Muscle of leg (tissue), 11 donors: ENCODE measurements around the gene PACS1. TPM values are rescaled to one million over a fixed set of nuclear protein-coding genes. Genes with fewer than 3 reads are reported as not detected.

Source experiments
- DNase-seq: peaks from one replicate; pipeline ENCODE4 v3.0.0; 2013
- H3K27ac ChIP-seq: one replicate; pipeline ENCODE4 v1.5.1; 2013; ENCODE audit warnings: mild to moderate bottlenecking, low read length, control low read depth
- H3K27me3 ChIP-seq: one replicate; pipeline ENCODE4 v1.6.1; 2013; ENCODE audit warnings: low read length; ENCODE audit not compliant: control insufficient read depth, insufficient read depth
- H3K36me3 ChIP-seq: one replicate; pipeline ENCODE4 v1.6.1; 2013; ENCODE audit warnings: low read length; ENCODE audit not compliant: control insufficient read depth, insufficient read depth
- H3K4me1 ChIP-seq: one replicate; pipeline ENCODE4 v1.6.1; 2013; ENCODE audit warnings: low read length; ENCODE audit not compliant: control insufficient read depth, insufficient read depth
- H3K4me3 ChIP-seq: one replicate; pipeline ENCODE4 v1.5.1; 2013; ENCODE audit warnings: low read length, control low read depth
- H3K9me3 ChIP-seq: replicated peaks from 2 replicates; pipeline ENCODE4 v1.6.1; 2013; ENCODE audit warnings: low read depth, low read length; ENCODE audit not compliant: control insufficient read depth
- WGBS: methylation state at CpG from one replicate; pipeline ENCODE4 v1.1.5; 2013; ENCODE audit warnings: missing lambda C conversion rate; ENCODE audit not compliant: insufficient coverage; 5-methylcytosine and 5-hydroxymethylcytosine counted together
- polyA plus RNA-seq, 8 donors: library from polyadenylated mRNA; unstranded; fragments of 120-200 nt; gene quantifications; one replicate each; pipeline versions ENCODE4 v1.2.1 to v1.2.3, GENCODE V29; 2013; ENCODE audit warnings: inconsistent platforms in 1 of 8, low replicate concordance in 1 of 8; ENCODE audit not compliant: insufficient read length in 8 of 8, insufficient read depth in 1 of 8
- total RNA-seq: library from RNA; stranded (reverse); fragments of 120-200 nt; gene quantifications from one replicate; pipeline ENCODE4 v1.2.4, GENCODE V29; 2013

PACS1 gene
- total and polyA plus RNA-seq, 9 donors = 13.2 to 41.3 (median 30.9) TPM

- no peak for DNase-seq
- no peaks in the 10 kb centered on the region for H3K9me3 ChIP-seq
- WGBS = no CpG with 5 or more reads among the region's 3 CpGs
- no peak overlapping the region for H3K27ac ChIP-seq
- no peaks in the 10 kb centered on the region for H3K27me3 ChIP-seq
- H3K4me1 ChIP-seq = peaks cover 3% of the 10 kb centered on the region
- no peak overlapping the region for H3K4me3 ChIP-seq
- no peaks in the 10 kb centered on the region for H3K36me3 ChIP-seq
These were observed 48.8 kb downstream of the PACS1 start for GRCh38 chr11:66118847-66119246.

- peaks cover 3% of the 10 kb centered on the region for H3K4me1 ChIP-seq
- H3K27me3 ChIP-seq = no peaks in the 10 kb centered on the region
- H3K36me3 ChIP-seq = no peaks in the 10 kb centered on the region
- H3K4me3 ChIP-seq = no peak overlapping the region
- DNase-seq = no peak
- WGBS = 19% methylated on average over 3 of the region's 5 CpGs
- no peaks in the 10 kb centered on the region for H3K9me3 ChIP-seq
- H3K27ac ChIP-seq = no peak overlapping the region
These were observed 49.5 kb downstream of the PACS1 start for GRCh38 chr11:66119348-66120133.

- DNase-seq = no peak
- H3K9me3 ChIP-seq = no peaks in the 10 kb centered on the region
- H3K36me3 ChIP-seq = no peaks in the 10 kb centered on the region
- no peaks in the 10 kb centered on the region for H3K27me3 ChIP-seq
- H3K27ac ChIP-seq = no peak overlapping the region
- no peak overlapping the region for H3K4me3 ChIP-seq
- 67% methylated on average over 1 of the region's 2 CpGs for WGBS
- peaks cover 4% of the 10 kb centered on the region for H3K4me1 ChIP-seq
These were observed 51.4 kb downstream of the PACS1 start for GRCh38 chr11:66121466-66121865.

- Histone ChIP-seq H3K4me3 (no peak overlapping the region), H3K4me1 (peaks cover 14% of the 10 kb centered on the region), H3K36me3 (no peaks in the 10 kb centered on the region), H3K27me3 (no peaks in the 10 kb centered on the region), H3K27ac (no peak overlapping the region), H3K9me3 (no peaks in the 10 kb centered on the region)
- no peak for DNase-seq
- WGBS = 92% methylated on average over 6 of the region's 6 CpGs
These were observed 53.8 kb downstream of the PACS1 start for GRCh38 chr11:66123902-66124301.

GRCh38 chr11:66124564-66124963 lies 54.5 kb downstream of the PACS1 start:
- Histone ChIP-seq H3K27me3 (no peaks in the 10 kb centered on the region), H3K27ac (no peak overlapping the region), H3K4me1 (peaks cover 14% of the 10 kb centered on the region), H3K36me3 (no peaks in the 10 kb centered on the region), H3K4me3 (no peak overlapping the region), H3K9me3 (no peaks in the 10 kb centered on the region)
- WGBS = no CpG with 5 or more reads among the region's 3 CpGs
- DNase-seq = no peak

- peaks cover 11% of the 10 kb centered on the region for H3K4me1 ChIP-seq
- H3K4me3 ChIP-seq = no peak overlapping the region
- H3K27me3 ChIP-seq = no peaks in the 10 kb centered on the region
- peak; percentile 23 for DNase-seq
- 71% methylated on average over 2 of the region's 3 CpGs for whole genome bisulfite sequencing
- H3K27ac ChIP-seq = peak overlapping the region; percentile 91
- no peaks in the 10 kb centered on the region for H3K9me3 ChIP-seq
- no peaks in the 10 kb centered on the region for H3K36me3 ChIP-seq
These were observed 56.0 kb downstream of the PACS1 start for GRCh38 chr11:66126064-66126463.

- H3K9me3 ChIP-seq = no peaks in the 10 kb centered on the region
- no peaks in the 10 kb centered on the region for H3K27me3 ChIP-seq
- H3K27ac ChIP-seq = peak overlapping the region; percentile 91
- WGBS = 7% methylated on average over 3 of the region's 14 CpGs
- H3K4me1 ChIP-seq = peaks cover 11% of the 10 kb centered on the region
- peak; percentile 92 for DNase-seq
- no peaks in the 10 kb centered on the region for H3K36me3 ChIP-seq
- H3K4me3 ChIP-seq = no peak overlapping the region
These were observed 56.9 kb downstream of the PACS1 start for GRCh38 chr11:66126808-66127555.

- no peaks in the 10 kb centered on the region for H3K36me3 ChIP-seq
- H3K4me1 ChIP-seq = peaks cover 11% of the 10 kb centered on the region
- H3K27ac ChIP-seq = no peak overlapping the region
- DNase-seq = no peak
- no peaks in the 10 kb centered on the region for H3K9me3 ChIP-seq
- no CpG with 5 or more reads among the region's 3 CpGs for WGBS
- no peaks in the 10 kb centered on the region for H3K27me3 ChIP-seq
- no peak overlapping the region for H3K4me3 ChIP-seq
These were observed 60.9 kb downstream of the PACS1 start for GRCh38 chr11:66130978-66131377.

GRCh38 chr11:66131937-66132632 lies 62.0 kb downstream of the PACS1 start:
- Histone ChIP-seq H3K4me3 (no peak overlapping the region), H3K36me3 (no peaks in the 10 kb centered on the region), H3K27me3 (no peaks in the 10 kb centered on the region), H3K9me3 (no peaks in the 10 kb centered on the region), H3K27ac (no peak overlapping the region), H3K4me1 (peaks cover 4% of the 10 kb centered on the region)
- no peak for DNase-seq
- no CpG with 5 or more reads among the region's 7 CpGs for WGBS

GRCh38 chr11:66133216-66133775 lies 63.2 kb downstream of the PACS1 start:
- peaks cover 2% of the 10 kb centered on the region for H3K4me1 ChIP-seq
- H3K9me3 ChIP-seq = no peaks in the 10 kb centered on the region
- DNase-seq = no peak
- no peaks in the 10 kb centered on the region for H3K36me3 ChIP-seq
- no peak overlapping the region for H3K27ac ChIP-seq
- H3K27me3 ChIP-seq = no peaks in the 10 kb centered on the region
- no peak overlapping the region for H3K4me3 ChIP-seq
- WGBS = 64% methylated on average over 2 of the region's 6 CpGs
